Measurements from ENCODE around the gene SLC28A3. TPM values are rescaled to one million over a fixed set of nuclear protein-coding genes. Genes with fewer than 3 reads are reported as not detected.

The SLC28A3 gene
- total and polyA plus RNA-seq, 2 of the 8 experiments (the other 6 are each of a cell fraction or from before 2014, with no cell fraction given), result 0.02 TPM; not detected in 1

- TF ChIP-seq TCF12 (IDR thresholded peaks at IDR 0.05; ENCODE audit: low read depth, low read length), result no peak
These were observed 44.1 kb upstream of the SLC28A3 start (continued) for GRCh38 chr9:84384617-84385016.
